BLaER1 (cell line): ENCODE measurements around the gene LTBP2.

Experiments
- H3K27ac ChIP-seq: shearing (Covaris generic); formaldehyde crosslinking; 2 replicates; pipeline ENCODE4 v1.8.1; 2022
- H3K27me3 ChIP-seq: shearing (Covaris generic); formaldehyde crosslinking; 2 replicates; pipeline ENCODE4 v1.8.1; 2022
- H3K36me3 ChIP-seq: shearing (Covaris generic); formaldehyde crosslinking; 2 replicates; pipeline ENCODE4 v1.8.1; 2022
- H3K4me1 ChIP-seq: shearing (Covaris generic); formaldehyde crosslinking; 2 replicates; pipeline ENCODE4 v1.8.1; 2022
- H3K4me2 ChIP-seq: shearing (Covaris generic); formaldehyde crosslinking; 2 replicates; pipeline ENCODE4 v1.8.1; 2022
- H3K4me3 ChIP-seq: shearing (Covaris generic); formaldehyde crosslinking; 2 replicates; pipeline ENCODE4 v1.8.1; 2022
- H3K9ac ChIP-seq: shearing (Covaris generic); formaldehyde crosslinking; 2 replicates; pipeline ENCODE4 v1.8.1; 2022
- H3K9me3 ChIP-seq: shearing (Covaris generic); formaldehyde crosslinking; 2 replicates; pipeline ENCODE4 v1.8.1; 2022
- H4K20me1 ChIP-seq: shearing (Covaris generic); formaldehyde crosslinking; 2 replicates; pipeline ENCODE4 v1.8.1; 2022
- Cebpa-rat ChIP-seq: shearing (Covaris generic); IDR thresholded peaks from 2 replicates; pipeline ENCODE4 v1.8.1; 2022

LTBP2 gene

GRCh38 chr14:74593241-74593953 lies 18.6 kb downstream of the LTBP2 start:
- no peaks in the 10 kb centered on the region for H3K36me3 ChIP-seq
- H3K9ac ChIP-seq, result no peak overlapping the region
- H3K9me3 ChIP-seq, result no peaks in the 10 kb centered on the region
- no peaks in the 10 kb centered on the region for H3K27me3 ChIP-seq
- peaks cover 8% of the 10 kb centered on the region for H3K4me1 ChIP-seq
- no peak overlapping the region for H3K4me3 ChIP-seq
- no peak for TF ChIP-seq Cebpa-rat
- H4K20me1 ChIP-seq, result no peaks in the 10 kb centered on the region
- H3K4me2 ChIP-seq, result peak overlapping the region; percentile 46; the same call in 1 of the 2 replicates
- H3K27ac ChIP-seq, result no peak overlapping the region

GRCh38 chr14:74592476-74593201 lies 19.4 kb downstream of the LTBP2 start:
- peak overlapping the region; percentile 46; the same call in 1 of the 2 replicates for H3K4me2 ChIP-seq

GRCh38 chr14:74591899-74592298 lies 20.1 kb downstream of the LTBP2 start:
- Histone ChIP-seq H3K4me1 (peaks cover 8% of the 10 kb centered on the region), H3K4me3 (no peak overlapping the region), H3K9ac (no peak overlapping the region), H3K27ac (no peak overlapping the region), H3K4me2 (no peak overlapping the region), H3K27me3 (no peaks in the 10 kb centered on the region), H3K36me3 (no peaks in the 10 kb centered on the region), H4K20me1 (no peaks in the 10 kb centered on the region), H3K9me3 (no peaks in the 10 kb centered on the region)
- TF ChIP-seq Cebpa-rat, result no peak

More at GRCh38 chr14:74592476-74593201, 19.4 kb downstream of the LTBP2 start:
- Histone ChIP-seq H3K9ac (no peak overlapping the region), H3K4me3 (no peak overlapping the region), H4K20me1 (no peaks in the 10 kb centered on the region), H3K27ac (no peak overlapping the region), H3K4me1 (peaks cover 8% of the 10 kb centered on the region), H3K27me3 (no peaks in the 10 kb centered on the region), H3K9me3 (no peaks in the 10 kb centered on the region), H3K36me3 (no peaks in the 10 kb centered on the region)
- TF ChIP-seq Cebpa-rat, result no peak

GRCh38 chr14:74591394-74591793 lies 20.6 kb downstream of the LTBP2 start:
- H3K4me2 ChIP-seq, result no peak overlapping the region
- H3K27me3 ChIP-seq, result no peaks in the 10 kb centered on the region
- no peaks in the 10 kb centered on the region for H3K36me3 ChIP-seq
- no peak overlapping the region for H3K4me3 ChIP-seq
- H4K20me1 ChIP-seq, result no peaks in the 10 kb centered on the region
- H3K9me3 ChIP-seq, result no peaks in the 10 kb centered on the region
- H3K27ac ChIP-seq, result no peak overlapping the region
- no peak for TF ChIP-seq Cebpa-rat
- H3K4me1 ChIP-seq, result peaks cover 8% of the 10 kb centered on the region
- H3K9ac ChIP-seq, result no peak overlapping the region

- Histone ChIP-seq H3K36me3 (no peaks in the 10 kb centered on the region), H3K27ac (no peak overlapping the region), H3K4me3 (no peak overlapping the region), H3K4me1 (peaks cover 8% of the 10 kb centered on the region), H3K27me3 (no peaks in the 10 kb centered on the region), H3K9ac (no peak overlapping the region), H3K9me3 (no peaks in the 10 kb centered on the region), H4K20me1 (no peaks in the 10 kb centered on the region), H3K4me2 (no peak overlapping the region)
- no peak for TF ChIP-seq Cebpa-rat
These were observed 22.7 kb downstream of the LTBP2 start for GRCh38 chr14:74589291-74589879.

GRCh38 chr14:74587363-74587707 lies 24.7 kb downstream of the LTBP2 start:
- no peaks in the 10 kb centered on the region for H3K4me1 ChIP-seq
- no peak overlapping the region for H3K27ac ChIP-seq
- no peaks in the 10 kb centered on the region for H3K36me3 ChIP-seq

GRCh38 chr14:74586681-74587362 lies 25.2 kb downstream of the LTBP2 start:
- TF ChIP-seq Cebpa-rat, result no peak
- Histone ChIP-seq H3K27ac (no peak overlapping the region), H3K27me3 (no peaks in the 10 kb centered on the region), H3K4me3 (no peak overlapping the region), H3K9ac (no peak overlapping the region), H3K4me1 (no peaks in the 10 kb centered on the region), H3K36me3 (no peaks in the 10 kb centered on the region), H3K9me3 (no peaks in the 10 kb centered on the region), H4K20me1 (no peaks in the 10 kb centered on the region), H3K4me2 (no peak overlapping the region)

More at GRCh38 chr14:74587363-74587707, 24.7 kb downstream of the LTBP2 start:
- Histone ChIP-seq H3K4me3 (no peak overlapping the region), H3K9me3 (no peaks in the 10 kb centered on the region), H3K27me3 (no peaks in the 10 kb centered on the region), H3K4me2 (no peak overlapping the region), H4K20me1 (no peaks in the 10 kb centered on the region), H3K9ac (no peak overlapping the region)
- no peak for TF ChIP-seq Cebpa-rat

GRCh38 chr14:74585406-74586335 lies 26.4 kb downstream of the LTBP2 start:
- Histone ChIP-seq H3K27ac (no peak overlapping the region), H3K9me3 (no peaks in the 10 kb centered on the region), H3K27me3 (no peaks in the 10 kb centered on the region), H3K4me2 (no peak overlapping the region), H3K36me3 (no peaks in the 10 kb centered on the region), H3K9ac (no peak overlapping the region), H3K4me3 (no peak overlapping the region), H3K4me1 (no peaks in the 10 kb centered on the region), H4K20me1 (no peaks in the 10 kb centered on the region)
- no peak for TF ChIP-seq Cebpa-rat

- Histone ChIP-seq H4K20me1 (no peaks in the 10 kb centered on the region), H3K9ac (no peak overlapping the region), H3K4me1 (no peaks in the 10 kb centered on the region), H3K9me3 (no peaks in the 10 kb centered on the region), H3K27ac (no peak overlapping the region), H3K36me3 (no peaks in the 10 kb centered on the region), H3K27me3 (no peaks in the 10 kb centered on the region), H3K4me2 (no peak overlapping the region), H3K4me3 (no peak overlapping the region)
- no peak for TF ChIP-seq Cebpa-rat
These were observed 27.1 kb downstream of the LTBP2 start for GRCh38 chr14:74584951-74585350.
